ENCODE results near the gene HERC6. TPM values are rescaled to one million over a fixed set of nuclear protein-coding genes. Genes with fewer than 3 reads are reported as not detected.
A peak's percentile ranks its signal among the peaks of the same experiment; 100 is the strongest.
"Not testable (repeated sequence)": the region's sequence is repeated elsewhere in the genome, so short reads cannot be mapped to it uniquely, and the experiment has no call there.

Gene HERC6
- total and polyA plus RNA-seq, 2 donors, result 4.6 to 10.0 TPM

DNA sequence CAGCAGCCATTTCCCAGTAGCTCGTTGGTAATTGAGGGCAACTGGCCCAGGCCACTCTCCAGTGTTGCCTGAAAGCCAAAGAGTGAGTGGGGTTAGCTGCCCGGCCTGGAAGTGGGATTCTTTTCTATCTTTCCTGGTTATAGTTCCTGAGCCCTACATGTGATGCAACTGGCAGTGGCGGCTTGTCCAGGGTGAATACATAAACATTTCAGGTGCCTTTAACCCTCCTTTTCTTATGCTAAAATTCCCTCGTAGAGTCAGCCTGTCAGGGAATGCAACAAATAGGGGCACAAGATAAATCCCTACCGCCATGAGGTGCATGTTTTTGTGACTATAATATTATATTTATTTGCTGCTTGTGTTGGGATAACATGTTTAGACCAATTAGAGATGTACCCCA is 64.8 kb downstream of the HERC6 start:
- no peaks in the 10 kb centered on the region for H3K36me3 ChIP-seq (ENCODE audit: insufficient read depth)
- DNase-seq (ENCODE audit: extremely low spot score), result no peak
- no peak overlapping the region for H3K4me3 ChIP-seq (ENCODE audit: low read depth, low read length)
- no peaks in the 10 kb centered on the region for H3K4me1 ChIP-seq (ENCODE audit: insufficient read depth)
- H3K27ac ChIP-seq (ENCODE audit: low read depth), result no peak overlapping the region
- 86% methylated on average over 5 of the region's 5 CpGs for whole genome bisulfite sequencing

DNA sequence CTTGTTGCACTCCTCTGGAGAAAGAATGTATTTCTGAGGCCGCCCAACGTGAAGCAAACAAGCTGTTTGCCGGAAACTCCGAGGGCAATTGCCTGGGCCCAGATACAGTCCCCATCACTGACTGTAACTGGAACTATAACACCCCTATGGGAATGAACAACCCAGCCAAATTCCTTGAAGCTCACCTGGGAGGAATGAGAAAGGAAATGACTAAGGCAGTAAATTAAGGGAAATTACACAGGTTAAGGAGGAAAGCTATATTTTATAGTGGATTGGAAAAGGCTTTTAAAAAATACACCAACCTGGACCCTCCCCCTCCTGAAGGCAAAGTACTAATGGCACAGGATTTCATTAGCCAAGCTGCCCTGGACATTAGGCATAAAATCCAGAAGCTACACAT is 66.6 kb downstream of the HERC6 start:
- 71% methylated on average over 4 of the region's 4 CpGs for whole genome bisulfite sequencing
- DNase-seq (ENCODE audit: extremely low spot score), result no peak
- no peak overlapping the region for H3K27ac ChIP-seq (ENCODE audit: low read depth)
- no peak overlapping the region for H3K4me3 ChIP-seq (ENCODE audit: low read depth, low read length)
- H3K36me3 ChIP-seq (ENCODE audit: insufficient read depth), result no peaks in the 10 kb centered on the region
- no peaks in the 10 kb centered on the region for H3K4me1 ChIP-seq (ENCODE audit: insufficient read depth)

DNA sequence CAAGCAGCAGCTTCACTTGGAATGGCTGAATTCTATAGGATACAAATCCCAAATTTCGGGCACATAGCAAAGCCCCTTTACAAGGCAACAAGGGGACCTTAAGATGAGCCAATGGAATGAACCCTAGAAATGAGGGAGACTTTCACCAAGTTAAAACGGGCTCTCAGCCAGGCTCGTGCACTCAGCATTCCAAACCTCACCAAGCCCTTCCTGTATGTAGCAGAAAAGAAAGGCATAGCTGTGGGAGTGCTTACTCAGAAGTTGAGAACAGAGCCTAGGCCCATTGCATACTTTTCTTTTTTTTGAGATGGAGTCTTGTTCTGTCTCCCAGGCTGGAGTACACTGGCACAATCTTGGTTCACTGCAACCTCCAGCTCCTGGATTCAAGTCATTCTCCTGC is 67.5 kb downstream of the HERC6 start:
- Histone ChIP-seq H3K36me3 (ENCODE audit: insufficient read depth) (no peaks in the 10 kb centered on the region), H3K4me3 (ENCODE audit: low read depth, low read length) (no peak overlapping the region), H3K27ac (ENCODE audit: low read depth) (no peak overlapping the region), H3K4me1 (ENCODE audit: insufficient read depth) (no peaks in the 10 kb centered on the region)
- 74% methylated on average over 3 of the region's 3 CpGs for WGBS
- no peak for DNase-seq (ENCODE audit: extremely low spot score)

DNA sequence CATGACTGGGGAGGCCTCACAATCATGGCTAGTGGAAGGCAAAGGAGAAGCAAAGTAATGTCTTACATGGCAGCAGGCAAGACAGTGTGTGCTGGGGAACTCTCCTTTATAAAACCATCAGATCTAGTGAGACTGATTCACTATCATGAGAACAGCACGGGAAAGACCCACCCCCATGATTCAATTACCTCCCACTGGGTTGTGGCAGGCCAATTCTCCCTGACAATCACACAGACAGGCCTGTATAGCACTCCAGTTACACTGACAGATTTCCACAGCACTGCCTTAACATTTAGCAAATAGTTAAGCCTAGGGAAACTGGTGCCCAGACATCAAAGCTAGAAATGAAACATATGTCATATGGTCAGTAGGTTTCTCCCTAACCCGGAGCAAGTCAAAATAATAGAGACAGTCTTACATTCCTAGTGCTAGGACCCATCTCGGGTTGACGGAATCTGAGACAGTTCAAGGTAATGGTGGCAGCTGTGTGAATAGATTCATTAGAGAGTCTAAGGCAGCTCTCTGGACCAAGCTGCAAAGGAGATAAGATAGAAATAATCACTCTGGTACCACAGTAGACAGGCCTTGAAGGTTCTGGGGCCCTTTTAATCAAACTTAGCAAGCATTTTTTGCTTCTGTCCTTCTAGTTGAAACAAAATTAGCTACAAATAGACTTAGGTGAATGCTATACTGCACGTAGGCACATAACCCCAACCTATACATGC is 68.9 kb downstream of the HERC6 start:
- no peaks in the 10 kb centered on the region for H3K4me1 ChIP-seq (ENCODE audit: insufficient read depth)
- WGBS, result 71% methylated on average over 5 of the region's 5 CpGs
- no peaks in the 10 kb centered on the region for H3K36me3 ChIP-seq (ENCODE audit: insufficient read depth)
- no peak overlapping the region for H3K4me3 ChIP-seq (ENCODE audit: low read depth, low read length)
- DNase-seq (ENCODE audit: extremely low spot score), result no peak
- no peak overlapping the region for H3K27ac ChIP-seq (ENCODE audit: low read depth)

DNA sequence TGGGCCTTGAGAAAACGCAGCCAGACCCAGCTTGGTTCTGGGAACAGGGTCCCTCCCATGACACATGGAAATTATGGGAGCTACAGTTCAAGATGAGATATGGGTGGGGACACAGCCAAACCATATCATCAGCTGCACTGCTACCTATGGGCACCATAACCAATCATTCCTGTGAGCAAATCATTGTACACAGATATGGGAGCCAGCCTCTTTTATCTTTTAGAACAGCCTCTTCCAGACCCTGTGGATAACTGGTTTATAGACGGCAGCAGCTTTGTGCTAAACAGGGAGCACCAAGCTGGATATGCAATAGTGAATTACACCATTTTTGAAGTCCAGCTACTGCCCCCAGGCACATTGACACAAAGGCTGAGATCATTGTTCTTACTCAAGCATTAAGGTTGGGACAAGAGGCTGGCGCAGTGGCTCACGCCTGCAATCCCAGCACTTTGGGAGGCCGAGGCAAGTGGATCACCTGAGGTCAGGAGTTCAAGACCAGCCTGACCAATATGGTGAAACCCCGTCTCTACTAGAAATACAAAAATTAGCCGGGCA is 69.6 kb downstream of the HERC6 start:
- H3K4me3 ChIP-seq (ENCODE audit: low read depth, low read length); H3K27ac ChIP-seq (ENCODE audit: low read depth); H3K36me3 ChIP-seq (ENCODE audit: insufficient read depth); H3K4me1 ChIP-seq (ENCODE audit: insufficient read depth); DNase-seq (ENCODE audit: extremely low spot score): not testable (repeated sequence)
- 92% methylated on average over 7 of the region's 7 CpGs for WGBS

DNA sequence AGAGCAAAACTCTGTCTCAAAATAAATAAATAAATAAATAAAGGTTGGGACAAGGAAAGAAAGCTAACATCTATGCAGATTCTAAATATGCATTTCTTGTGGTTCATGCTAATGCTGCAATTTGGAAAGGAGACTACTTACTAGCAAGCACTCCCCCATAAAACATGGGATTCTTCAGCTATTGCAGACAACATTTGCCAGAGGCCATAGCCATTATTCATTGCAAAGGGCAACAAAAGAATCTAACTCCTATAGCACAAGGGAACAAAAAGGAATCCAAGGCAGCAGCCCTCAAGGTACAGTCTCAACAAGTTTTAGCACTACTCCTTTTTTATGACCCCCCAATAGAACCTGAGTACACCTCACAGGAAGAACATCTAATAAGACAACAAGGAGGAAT is 70.2 kb downstream of the HERC6 start:
- Histone ChIP-seq H3K4me3 (ENCODE audit: low read depth, low read length) (no peak overlapping the region), H3K36me3 (ENCODE audit: insufficient read depth) (no peaks in the 10 kb centered on the region), H3K4me1 (ENCODE audit: insufficient read depth) (no peaks in the 10 kb centered on the region), H3K27ac (ENCODE audit: low read depth) (no peak overlapping the region)
- DNase-seq (ENCODE audit: extremely low spot score), result no peak

DNA sequence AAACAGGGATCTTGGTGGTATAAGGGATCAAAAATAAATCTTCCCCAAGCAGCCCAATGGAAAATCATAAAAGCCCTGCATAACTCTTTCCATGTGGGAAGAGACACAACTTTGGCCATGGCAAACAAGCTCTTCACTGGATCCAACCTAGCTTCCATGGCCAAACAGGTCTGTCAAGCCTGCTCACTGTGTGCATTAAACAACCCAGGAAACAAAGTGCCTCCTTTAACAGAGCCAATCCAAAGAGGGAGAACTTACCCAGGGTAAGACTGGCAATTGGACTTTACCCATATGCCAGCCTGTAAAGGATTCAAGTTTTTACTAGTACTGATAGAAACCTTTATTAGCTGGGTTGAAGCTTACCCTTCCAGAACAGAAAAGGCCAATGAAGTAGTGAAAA is 70.6 kb downstream of the HERC6 start:
- Histone ChIP-seq H3K4me1 (ENCODE audit: insufficient read depth) (no peaks in the 10 kb centered on the region), H3K36me3 (ENCODE audit: insufficient read depth) (no peaks in the 10 kb centered on the region), H3K27ac (ENCODE audit: low read depth) (no peak overlapping the region), H3K4me3 (ENCODE audit: low read depth, low read length) (no peak overlapping the region)
- no peak for DNase-seq (ENCODE audit: extremely low spot score)

DNA sequence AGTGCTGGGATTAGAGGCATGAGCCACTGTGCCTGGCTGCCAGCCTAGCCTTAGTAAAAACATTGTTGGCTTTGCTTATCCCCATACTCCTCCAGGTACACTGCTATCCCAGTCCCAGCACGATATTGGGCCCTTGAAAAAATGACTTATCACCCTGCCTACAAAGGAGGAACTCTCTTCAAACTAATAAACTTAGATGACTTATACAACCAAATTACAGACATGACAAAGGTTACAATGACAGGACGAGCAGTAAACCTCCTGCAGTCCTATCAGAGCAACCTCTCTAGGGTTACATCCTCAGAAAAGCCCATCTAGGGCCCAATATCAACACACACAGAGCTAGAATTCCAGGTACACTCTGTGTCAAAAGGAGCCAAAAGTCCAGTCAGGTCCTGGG is 72.6 kb downstream of the HERC6 start:
- no peak overlapping the region for H3K27ac ChIP-seq (ENCODE audit: low read depth)
- 84% methylated on average over 2 of the region's 2 CpGs for WGBS
- no peak for DNase-seq (ENCODE audit: extremely low spot score)

DNA sequence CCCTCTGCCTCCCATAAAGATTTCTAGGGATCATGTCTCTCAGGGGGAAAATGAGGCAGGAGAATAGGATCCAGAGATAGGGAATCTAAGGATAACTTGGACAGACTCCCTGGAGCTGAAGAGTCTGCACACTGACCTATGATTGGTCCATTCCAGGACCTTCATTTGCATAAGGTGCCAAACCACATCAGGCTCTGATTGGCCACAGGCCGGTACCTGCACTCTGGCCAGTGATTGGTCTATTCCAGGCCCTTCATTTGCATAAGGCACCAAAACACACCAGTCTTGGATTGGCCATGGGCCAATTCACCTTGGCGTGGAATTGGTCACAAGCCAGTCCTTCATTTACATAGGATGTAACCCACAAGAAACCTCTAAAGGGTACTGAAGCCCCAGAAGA is 74.3 kb downstream of the HERC6 start:
- Histone ChIP-seq H3K4me1 (ENCODE audit: insufficient read depth) (no peaks in the 10 kb centered on the region), H3K36me3 (ENCODE audit: insufficient read depth) (no peaks in the 10 kb centered on the region), H3K4me3 (ENCODE audit: low read depth, low read length) (no peak overlapping the region), H3K27ac (ENCODE audit: low read depth) (no peak overlapping the region)
- DNase-seq (ENCODE audit: extremely low spot score), result no peak
- 81% methylated on average over 2 of the region's 2 CpGs for WGBS

More for the DNA sequence above, 72.6 kb downstream of the HERC6 start:
- Histone ChIP-seq H3K4me3 (ENCODE audit: low read depth, low read length) (no peak overlapping the region), H3K36me3 (ENCODE audit: insufficient read depth) (no peaks in the 10 kb centered on the region), H3K4me1 (ENCODE audit: insufficient read depth) (no peaks in the 10 kb centered on the region)

DNA sequence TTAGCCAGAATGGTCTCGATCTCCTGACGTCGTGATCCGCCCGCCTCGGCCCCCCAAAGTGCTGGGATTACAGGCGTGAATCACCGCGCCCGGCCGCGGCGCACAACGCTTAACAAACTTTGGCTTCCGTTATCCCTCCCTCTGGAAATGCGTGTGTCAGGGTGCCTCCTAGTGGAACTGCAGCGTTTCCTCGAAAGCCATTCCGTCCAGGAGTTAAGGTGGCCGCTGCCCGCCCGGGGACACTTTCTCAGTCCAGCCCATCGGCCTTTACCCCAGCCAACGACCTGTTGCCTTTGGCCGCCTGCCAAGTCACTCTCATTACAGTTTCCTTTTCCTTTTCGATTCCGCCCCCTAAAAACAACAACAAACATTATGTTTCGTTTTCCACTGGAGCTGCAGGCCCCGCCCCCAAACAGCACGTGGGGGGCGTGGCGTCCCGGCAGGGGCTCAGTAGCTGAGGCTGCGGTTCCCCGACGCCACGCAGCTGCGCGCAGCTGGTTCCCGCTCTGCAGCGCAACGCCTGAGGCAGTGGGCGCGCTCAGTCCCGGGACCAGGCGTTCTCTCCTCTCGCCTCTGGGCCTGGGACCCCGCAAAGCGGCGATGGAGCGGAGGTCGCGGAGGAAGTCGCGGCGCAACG is 78.1 kb downstream of the HERC6 start, which contains the start of gene HERC5:
Gene HERC5 (plus strand): TSS at position 450 of the 637 bp plus-strand sequence. CDS start 151 bp downstream, at position 601.
- peak; percentile 79 for DNase-seq (ENCODE audit: extremely low spot score)
- H3K4me1 ChIP-seq (ENCODE audit: insufficient read depth), result no peaks in the 10 kb centered on the region
- peak within 1 kb of the TSS; percentile 87 for H3K27ac ChIP-seq (ENCODE audit: low read depth)
- peak within 1 kb of the TSS; percentile 76 for H3K4me3 ChIP-seq (ENCODE audit: low read depth, low read length)
- H3K36me3 ChIP-seq (ENCODE audit: insufficient read depth), result no peaks in the 10 kb centered on the region
- under 1% methylated on average over 57 of the region's 57 CpGs for WGBS

DNA sequence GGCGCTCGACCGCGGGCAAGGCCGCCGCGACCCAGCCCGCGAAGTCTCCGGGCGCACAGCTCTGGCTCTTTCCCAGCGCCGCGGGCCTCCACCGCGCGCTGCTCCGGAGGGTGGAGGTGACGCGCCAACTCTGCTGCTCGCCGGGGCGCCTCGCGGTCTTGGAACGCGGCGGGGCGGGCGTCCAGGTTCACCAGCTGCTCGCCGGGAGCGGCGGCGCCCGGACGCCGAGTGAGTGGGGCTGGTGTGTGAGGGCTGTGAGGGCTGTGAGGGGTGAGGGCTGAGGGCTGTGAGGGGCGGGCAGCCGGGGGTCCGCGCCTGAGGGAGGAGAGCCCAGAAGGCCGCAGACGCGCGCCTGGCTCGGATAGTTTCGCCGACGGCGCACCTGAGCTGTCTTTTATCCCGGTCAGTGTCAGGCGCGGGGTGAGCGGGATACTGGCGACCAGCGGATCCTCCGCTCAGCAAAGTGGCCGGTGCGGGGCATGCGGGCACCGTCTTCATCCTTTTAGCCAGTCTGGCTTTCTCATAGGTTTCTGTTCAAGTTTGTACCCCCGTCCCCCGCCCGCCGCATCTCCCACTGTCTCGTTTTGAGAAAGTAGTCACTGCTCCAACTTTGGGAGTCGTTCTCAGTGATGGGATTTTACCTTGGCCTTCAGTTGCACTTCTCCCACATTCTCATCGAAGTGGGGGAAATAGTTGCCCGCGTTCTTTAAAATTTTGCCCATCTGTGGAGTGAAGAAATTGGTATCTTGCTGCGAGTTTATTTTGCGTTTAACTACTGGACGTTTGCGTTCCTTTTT is 78.9 kb downstream of the HERC6 start:
- peak overlapping the region; percentile 87 for H3K27ac ChIP-seq (ENCODE audit: low read depth)
- 5% methylated on average over 75 of the region's 75 CpGs for WGBS

DNA sequence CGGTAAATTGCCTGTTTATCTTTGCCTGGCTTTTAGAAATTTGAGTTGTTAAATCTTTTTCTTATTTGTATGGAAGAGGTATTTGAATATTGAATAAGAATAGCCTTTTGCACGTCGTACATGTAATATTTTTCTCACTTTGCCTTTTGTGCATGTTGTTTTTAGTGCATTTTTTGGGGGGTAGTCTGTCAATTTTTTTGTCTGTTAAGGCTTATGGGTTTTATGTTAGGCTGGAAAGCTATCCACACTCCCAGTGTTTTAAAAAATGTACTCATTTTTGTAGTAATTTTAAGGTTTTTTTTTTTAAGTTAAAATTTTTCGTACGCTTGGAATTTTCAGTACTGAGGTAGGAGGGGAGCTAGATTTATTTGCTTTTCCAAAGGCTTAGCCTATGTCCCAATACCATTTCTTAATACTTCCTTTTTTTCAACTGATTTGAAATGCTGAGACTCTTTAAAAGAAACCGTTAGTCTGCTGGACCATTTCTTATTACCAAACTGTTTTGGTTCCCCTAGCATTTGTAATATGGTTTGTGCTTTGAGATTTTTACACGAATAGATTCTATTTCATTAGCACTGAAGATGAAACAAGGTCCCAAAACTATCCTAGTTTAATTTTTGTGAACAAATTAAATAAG is 79.6 kb downstream of the HERC6 start:
- no peak for DNase-seq (ENCODE audit: extremely low spot score)
- H3K36me3 ChIP-seq (ENCODE audit: insufficient read depth), result no peaks in the 10 kb centered on the region
- H3K27ac ChIP-seq (ENCODE audit: low read depth), result no peak overlapping the region
- peak overlapping the region; percentile 76 for H3K4me3 ChIP-seq (ENCODE audit: low read depth, low read length)
- H3K4me1 ChIP-seq (ENCODE audit: insufficient read depth), result no peaks in the 10 kb centered on the region
- 50% methylated on average over 7 of the region's 7 CpGs for WGBS

More for the DNA sequence above, 78.9 kb downstream of the HERC6 start:
- no peak for DNase-seq (ENCODE audit: extremely low spot score)
- no peaks in the 10 kb centered on the region for H3K4me1 ChIP-seq (ENCODE audit: insufficient read depth)
- no peaks in the 10 kb centered on the region for H3K36me3 ChIP-seq (ENCODE audit: insufficient read depth)
- H3K4me3 ChIP-seq (ENCODE audit: low read depth, low read length), result peak overlapping the region; percentile 76

DNA sequence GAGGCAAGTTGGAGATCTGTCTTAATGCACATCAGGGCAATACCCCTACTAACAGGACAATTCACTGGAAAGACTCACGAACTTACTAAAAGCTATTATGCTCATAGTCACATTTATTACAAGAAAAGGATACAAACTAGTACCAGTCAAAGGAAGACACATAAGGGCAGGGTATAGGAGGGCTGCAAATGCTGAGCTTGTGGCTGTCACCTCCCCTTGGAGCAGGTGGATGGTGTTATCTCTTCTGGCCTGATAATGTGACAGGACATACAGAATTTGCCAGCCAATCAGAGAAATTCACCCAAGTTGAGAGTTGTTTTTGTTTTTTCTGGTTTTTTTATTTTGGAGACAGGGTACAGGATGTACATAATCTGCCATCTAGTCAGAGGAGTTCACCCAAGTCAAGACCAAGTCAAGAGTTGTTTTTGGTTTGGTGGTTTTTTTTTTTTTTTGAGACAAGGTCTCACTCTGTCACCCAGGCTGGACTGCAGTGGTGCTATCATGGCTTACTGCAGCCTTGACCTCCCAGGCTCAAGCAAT is 87.1 kb downstream of the HERC6 start:
- Histone ChIP-seq H3K36me3 (ENCODE audit: insufficient read depth) (no peaks in the 10 kb centered on the region), H3K27ac (ENCODE audit: low read depth) (no peak overlapping the region), H3K4me1 (ENCODE audit: insufficient read depth) (no peaks in the 10 kb centered on the region), H3K4me3 (ENCODE audit: low read depth, low read length) (no peak overlapping the region)
- no peak for DNase-seq (ENCODE audit: extremely low spot score)
- 91% methylated on average over 1 of the region's 1 CpG for WGBS
